T follicular helper cell (primary cell): ENCODE results near the gene THEMIS.
"Not testable (repeated sequence)": the region's sequence is repeated elsewhere in the genome, so short reads cannot be mapped to it uniquely, and the experiment has no call there.

ENCODE experiments used
- DNase-seq: peaks from one replicate; pipeline ENCODE4 v3.0.0-alpha.2; 2020; ENCODE audit warnings: low read depth
- total RNA-seq, 2 experiments: gene quantifications; one replicate each; lab custom pipeline; 2026; lab: John Stamatoyannopoulos, UW

THEMIS gene
- total RNA-seq: 36.2 to 148 reads per million in 2 experiments

- DNase-seq: peak; percentile 11
These were observed at the start of gene THEMIS for GRCh38 chr6:127900935-127901334. Gene THEMIS (minus strand): TSS chr6:127901058. CDS start chr6:127900932, 126 bp downstream.

GRCh38 chr6:127949251-127949650 is 48.4 kb upstream of the THEMIS start:
- no peak for DNase-seq

GRCh38 chr6:127946388-127946787 is 45.5 kb upstream of the THEMIS start:
- DNase-seq: no peak

- no peak for DNase-seq
These were observed 44.7 kb upstream of the THEMIS start for GRCh38 chr6:127945434-127946097.

GRCh38 chr6:127941228-127941627 is 40.4 kb upstream of the THEMIS start:
- no peak for DNase-seq

- no peak for DNase-seq
These were observed 38.7 kb upstream of the THEMIS start for GRCh38 chr6:127939442-127940066.

- no peak for DNase-seq
These were observed 37.8 kb upstream of the THEMIS start for GRCh38 chr6:127938701-127939100.

- DNase-seq: no peak
These were observed 36.9 kb upstream of the THEMIS start for GRCh38 chr6:127937747-127938146.

GRCh38 chr6:127937102-127937501 is 36.2 kb upstream of the THEMIS start:
- no peak for DNase-seq

- DNase-seq: no peak
These were observed 34.1 kb upstream of the THEMIS start for GRCh38 chr6:127934956-127935355.

GRCh38 chr6:127933852-127934840 is 33.3 kb upstream of the THEMIS start:
- DNase-seq: peak; percentile 6

- DNase-seq: no peak
These were observed 32.3 kb upstream of the THEMIS start for GRCh38 chr6:127933137-127933536.

- no peak for DNase-seq
These were observed 31.9 kb upstream of the THEMIS start for GRCh38 chr6:127932708-127933107.

- DNase-seq: not testable (repeated sequence)
These were observed 25.6 kb upstream of the THEMIS start for GRCh38 chr6:127926441-127926840.

- no peak for DNase-seq
These were observed 23.6 kb upstream of the THEMIS start for GRCh38 chr6:127924440-127924839.

- no peak for DNase-seq
These were observed 23.2 kb upstream of the THEMIS start for GRCh38 chr6:127924031-127924430.

GRCh38 chr6:127923135-127923534 is 22.3 kb upstream of the THEMIS start:
- no peak for DNase-seq

- DNase-seq: no peak
These were observed 21.1 kb upstream of the THEMIS start for GRCh38 chr6:127921982-127922381.

- no peak for DNase-seq
These were observed 19.9 kb upstream of the THEMIS start for GRCh38 chr6:127920804-127921203.

GRCh38 chr6:127918506-127919427 is 17.9 kb upstream of the THEMIS start:
- no peak for DNase-seq

GRCh38 chr6:127917766-127918165 is 16.9 kb upstream of the THEMIS start:
- no peak for DNase-seq
